WTC11 (cell line): ENCODE results near the gene ZNF620. TPM values are rescaled to one million over a fixed set of nuclear protein-coding genes. Genes with fewer than 3 reads are reported as not detected.

Experiments used
- AR ChIP-seq: fragments of 250-450 bp; sonication (Bioruptor Pico); IDR thresholded peaks from 2 replicates; pipeline ENCODE4 v1.9.0; 2021; ENCODE audit warnings: mild to moderate bottlenecking
- ATF2 ChIP-seq: sonication (generic); formaldehyde crosslinking; IDR thresholded peaks from 2 replicates; pipeline ENCODE4 v1.8.1; 2022; ENCODE audit warnings: low read depth, missing genetic modification reagents, borderline replicate concordance
- CREB1 ChIP-seq: sonication (generic); formaldehyde crosslinking; IDR thresholded peaks from 2 replicates; pipeline ENCODE4 v1.8.0; 2023; ENCODE audit warnings: mild to moderate bottlenecking, missing genetic modification reagents
- CREM ChIP-seq: sonication (generic); formaldehyde crosslinking; IDR thresholded peaks from 2 replicates; pipeline ENCODE4 v1.8.1; 2022; ENCODE audit warnings: mild to moderate bottlenecking, missing genetic modification reagents, moderate library complexity
- E2F5 ChIP-seq: sonication (generic); formaldehyde crosslinking; IDR thresholded peaks from 2 replicates; pipeline ENCODE4 v1.8.1; 2022; ENCODE audit warnings: mild to moderate bottlenecking, moderate library complexity, missing genetic modification reagents
- MLX ChIP-seq: sonication (generic); formaldehyde crosslinking; IDR thresholded peaks from 2 replicates; pipeline ENCODE4 v1.8.1; 2023; ENCODE audit warnings: mild to moderate bottlenecking, missing genetic modification reagents, moderate library complexity
- MYBL2 ChIP-seq: sonication (generic); formaldehyde crosslinking; IDR thresholded peaks from 2 replicates; pipeline ENCODE4 v1.8.1; 2023; ENCODE audit warnings: mild to moderate bottlenecking, moderate library complexity, missing genetic modification reagents
- NFATC4 ChIP-seq: fragments of 250-450 bp; sonication (Bioruptor Pico); IDR thresholded peaks from 2 replicates; pipeline ENCODE4 v1.9.0; 2021; ENCODE audit warnings: mild to moderate bottlenecking
- NR1H2 ChIP-seq: sonication (generic); formaldehyde crosslinking; IDR thresholded peaks from 2 replicates; pipeline ENCODE4 v1.9.0; 2021; ENCODE audit warnings: mild to moderate bottlenecking, moderate library complexity, missing genetic modification reagents
- PRDM15 ChIP-seq: sonication (generic); formaldehyde crosslinking; IDR thresholded peaks from 2 replicates; pipeline ENCODE4 v1.8.0; 2022; ENCODE audit warnings: missing genetic modification reagents
- SOX15 ChIP-seq: fragments of 250-450 bp; sonication (Bioruptor Pico); IDR thresholded peaks from 2 replicates; pipeline ENCODE4 v1.9.0; 2021; ENCODE audit warnings: mild to moderate bottlenecking
- USF2 ChIP-seq: sonication (generic); formaldehyde crosslinking; IDR thresholded peaks from 2 replicates; pipeline ENCODE4 v1.8.1; 2023; ENCODE audit warnings: mild to moderate bottlenecking, missing genetic modification reagents, moderate library complexity
- ZNF263 ChIP-seq: sonication (generic); formaldehyde crosslinking; IDR thresholded peaks from 2 replicates; pipeline ENCODE4 v1.8.1; 2022; ENCODE audit warnings: low read depth, mild to moderate bottlenecking, moderate library complexity, missing genetic modification reagents
- ZNF512 ChIP-seq: sonication (generic); formaldehyde crosslinking; IDR thresholded peaks from 2 replicates; pipeline ENCODE4 v1.8.1; 2022; ENCODE audit warnings: missing genetic modification reagents, borderline replicate concordance
- ZNF671 ChIP-seq: fragments of 250-450 bp; sonication (Bioruptor Pico); IDR thresholded peaks from 2 replicates; pipeline ENCODE4 v1.8.0; 2021; ENCODE audit warnings: mild to moderate bottlenecking
- total RNA-seq: library from RNA; stranded (reverse); gene quantifications from 3 replicates; pipeline ENCODE4 v1.2.3, GENCODE V29; 2021

ZNF620 gene
- total RNA-seq, 1 experiment from 2014 or later, result 15.6 TPM

- TF ChIP-seq ZNF512 (CRISPR knock-in tag) (no peak), ZNF263 (CRISPR knock-in tag) (no peak), ZNF671 (CRISPR knock-in tag) (no peak), NFATC4 (CRISPR knock-in tag) (0 out of 2 replicates have a peak, but pooled peaks have one; percentile 54), E2F5 (CRISPR knock-in tag) (no peak), ATF2 (CRISPR knock-in tag) (no peak), USF2 (no peak), SOX15 (CRISPR knock-in tag) (no peak), PRDM15 (CRISPR knock-in tag) (no peak), NR1H2 (CRISPR knock-in tag) (no peak), MYBL2 (CRISPR knock-in tag) (peak; percentile 85; the same call in 1 of the 2 replicates), CREM (no peak), AR (CRISPR knock-in tag) (no peak), MLX (CRISPR knock-in tag) (no peak), CREB1 (CRISPR knock-in tag) (no peak)
- TF ChIP-seq, all 79 proteins: peak for 28
These were observed 48.7 kb upstream of the ZNF620 start, which contains the start of gene RPL14 (continued) for GRCh38 chr3:40456940-40457823.
